ENCODE measurements around the gene RBM43. TPM values are rescaled to one million over a fixed set of nuclear protein-coding genes. Genes with fewer than 3 reads are reported as not detected.
"Not testable (repeated sequence)": the region's sequence is repeated elsewhere in the genome, so short reads cannot be mapped to it uniquely, and the experiment has no call there.

RBM43 gene
- total RNA-seq, 6 donors from 2014 or later = 4.4 to 16.8 (median 8.1) TPM

GRCh38 chr2:151238527-151239487 lies 22.9 kb downstream of the RBM43 start:
- Histone ChIP-seq H3K36me3 (no peaks in the 10 kb centered on the region), H3K4me1 (peaks cover 0 to 6% (median 2%) of the 10 kb centered on the region in 4 donors), H3K27me3 (no peaks in the 10 kb centered on the region), H3K27ac (no peak overlapping the region), H3K4me3 (no peak overlapping the region), H3K9me3 (no peaks in the 10 kb centered on the region)
- TF ChIP-seq POLR2A (IDR thresholded peaks at IDR 0.05) (no peak), CTCF (IDR thresholded peaks at IDR 0.05) (peak; percentile 70 to 84 (median 80)), EP300 (IDR thresholded peaks at IDR 0.05) (no peak), POLR2AphosphoS5 (IDR thresholded peaks at IDR 0.05) (no peak)
- DNase-seq (peak in 1 of 2 donors; percentile 65), ATAC-seq (ENCODE audit: low FRiP score in 2 of 2) (peak; percentile 74 to 95)
- WGBS, 2 donors = 16 to 18% methylated on average over 6 of the region's 6 CpGs

GRCh38 chr2:151237422-151238025 lies 24.1 kb downstream of the RBM43 start:
- H3K4me3 ChIP-seq = no peak overlapping the region
- 75 to 77% methylated on average over 4 of the region's 4 CpGs for WGBS, 2 donors
- peaks cover 0 to 6% (median 2%) of the 10 kb centered on the region in 4 donors for H3K4me1 ChIP-seq
- no peaks in the 10 kb centered on the region for H3K27me3 ChIP-seq
- H3K36me3 ChIP-seq = no peaks in the 10 kb centered on the region
- no peaks in the 10 kb centered on the region for H3K9me3 ChIP-seq
- no peak overlapping the region for H3K27ac ChIP-seq
- TF ChIP-seq CTCF (IDR thresholded peaks at IDR 0.05) = no peak
- no peak for TF ChIP-seq EP300 (IDR thresholded peaks at IDR 0.05)
- no peak for TF ChIP-seq POLR2A (IDR thresholded peaks at IDR 0.05)
- no peak for TF ChIP-seq POLR2AphosphoS5 (IDR thresholded peaks at IDR 0.05)
- DNase-seq (no peak), ATAC-seq (ENCODE audit: low FRiP score in 2 of 2) (no peak)

- H3K36me3 ChIP-seq; H3K27me3 ChIP-seq; ATAC-seq (ENCODE audit: low FRiP score in 2 of 2); H3K4me3 ChIP-seq; H3K27ac ChIP-seq; H3K9me3 ChIP-seq; H3K4me1 ChIP-seq; DNase-seq: not testable (repeated sequence)
- 95 to 98% methylated on average over 3 of the region's 3 CpGs for WGBS, 2 donors
Observed at GRCh38 chr2:151233760-151234159, 27.9 kb downstream of the RBM43 start.

GRCh38 chr2:151233288-151233687 lies 28.4 kb downstream of the RBM43 start:
- not testable (repeated sequence) for H3K9me3 ChIP-seq; H3K36me3 ChIP-seq; H3K4me3 ChIP-seq; ATAC-seq (ENCODE audit: low FRiP score in 2 of 2); H3K27ac ChIP-seq; H3K4me1 ChIP-seq; H3K27me3 ChIP-seq; DNase-seq
- 94 to 97% methylated on average over 2 of the region's 2 CpGs for WGBS, 2 donors

GRCh38 chr2:151230627-151231140 lies 31.0 kb downstream of the RBM43 start:
- H3K4me3 ChIP-seq = no peak overlapping the region
- H3K36me3 ChIP-seq = no peaks in the 10 kb centered on the region
- H3K27ac ChIP-seq = no peak overlapping the region
- TF ChIP-seq CTCF (IDR thresholded peaks at IDR 0.05) = no peak
- no peak for TF ChIP-seq POLR2AphosphoS5 (IDR thresholded peaks at IDR 0.05)
- no peak for TF ChIP-seq EP300 (IDR thresholded peaks at IDR 0.05)
- TF ChIP-seq POLR2A (IDR thresholded peaks at IDR 0.05) = no peak
- ATAC-seq (ENCODE audit: low FRiP score in 2 of 2) = no peak
- 72 to 74% methylated on average over 2 of the region's 2 CpGs for WGBS, 2 donors
- DNase-seq = no peak
- no peaks in the 10 kb centered on the region for H3K9me3 ChIP-seq
- no peaks in the 10 kb centered on the region for H3K27me3 ChIP-seq
- H3K4me1 ChIP-seq = no peaks in the 10 kb centered on the region
